IMR-90 (cell line): ENCODE measurements around the gene PEX7. TPM values are rescaled to one million over a fixed set of nuclear protein-coding genes. Genes with fewer than 3 reads are reported as not detected.
A peak's percentile ranks its signal among the peaks of the same experiment; 100 is the strongest.

ENCODE experiments used
- ATAC-seq: fragments of 200-7000 bp; cut with Tn5 transposase; 2 replicates; pipeline ENCODE4 v1.9.1; 2020; ENCODE audit warnings: low read depth, mild to moderate bottlenecking, moderate library complexity
- BruUV-seq: library from RNA; stranded (reverse); fragments of 400-500 nt; replicated peaks from 2 replicates; lab custom pipeline; 2021; lab: Mats Ljungman, UMichigan
- CTCF ChIA-PET: fragments of 300-600 bp; formaldehyde crosslinking; extraction: SDS; loops from one replicate; lab custom pipeline; 2021; ENCODE audit warnings: antibody characterized with exemption; lab: Yijun Ruan, JAX
- POLR2A ChIA-PET: fragments of 300-600 bp; sonication (Branson Sonifier 250); formaldehyde crosslinking; loops from one replicate; lab custom pipeline; 2022; ENCODE audit warnings: antibody characterized with exemption; ENCODE audit not compliant: unreplicated experiment; lab: Charles Lee
- DNase-seq: peaks from one replicate; pipeline ENCODE4 v3.0.0; 2013
- H2AFZ ChIP-seq: replicated peaks from 2 replicates; pipeline ENCODE3; 2013; ENCODE audit warnings: low read length, mild to moderate bottlenecking; ENCODE audit not compliant: poor library complexity
- H2AK5ac ChIP-seq: 2 replicates; pipeline ENCODE4 v1.6.1; 2013; ENCODE audit warnings: low read depth, low read length, inconsistent platforms
- H2AK9ac ChIP-seq: replicated peaks from 2 replicates; pipeline ENCODE3; 2013; ENCODE audit warnings: mild to moderate bottlenecking, low read depth, low read length, moderate library complexity; ENCODE audit not compliant: poor library complexity
- H2BK120ac ChIP-seq: 2 replicates; pipeline ENCODE4 v1.6.1; 2013; ENCODE audit warnings: low read depth, low read length, inconsistent platforms
- H2BK15ac ChIP-seq: 3 replicates; pipeline ENCODE4 v1.6.1; 2013; ENCODE audit warnings: low read depth, low read length, inconsistent platforms
- H2BK20ac ChIP-seq: 2 replicates; pipeline ENCODE4 v1.6.1; 2013; ENCODE audit warnings: low read depth, mild to moderate bottlenecking, inconsistent platforms, low read length, moderate library complexity
- H2BK5ac ChIP-seq: 2 replicates; pipeline ENCODE4 v1.6.1; 2013; ENCODE audit warnings: mild to moderate bottlenecking, low read depth, low read length, inconsistent platforms; ENCODE audit not compliant: poor library complexity, severe bottlenecking
- H3K14ac ChIP-seq: replicated peaks from 2 replicates; pipeline ENCODE4 v1.6.1; 2013; ENCODE audit warnings: low read depth, low read length, inconsistent platforms
- H3K18ac ChIP-seq: 2 replicates; pipeline ENCODE4 v1.6.1; 2013; ENCODE audit warnings: low read depth, low read length, control low read depth
- H3K23ac ChIP-seq: 2 replicates; pipeline ENCODE4 v1.6.1; 2013; ENCODE audit warnings: low read depth, low read length, inconsistent platforms
- H3K27ac ChIP-seq: 2 replicates; pipeline ENCODE4 v1.5.1; 2013; ENCODE audit warnings: mild to moderate bottlenecking, control low read depth, low read length; ENCODE audit not compliant: insufficient read depth
- H3K27me3 ChIP-seq: 2 replicates; pipeline ENCODE4 v1.6.1; 2013; ENCODE audit warnings: low read length; ENCODE audit not compliant: control insufficient read depth, insufficient read depth
- H3K36me3 ChIP-seq: 2 replicates; pipeline ENCODE4 v1.6.1; 2013; ENCODE audit warnings: low read length, mixed read lengths; ENCODE audit not compliant: control insufficient read depth, insufficient read depth
- H3K4ac ChIP-seq: 2 replicates; pipeline ENCODE4 v1.6.1; 2013; ENCODE audit warnings: low read depth, low read length, inconsistent platforms
- H3K4me1 ChIP-seq: 2 replicates; pipeline ENCODE4 v1.6.1; 2013; ENCODE audit warnings: low read length, mixed read lengths; ENCODE audit not compliant: control insufficient read depth, insufficient read depth
- H3K4me2 ChIP-seq: 2 replicates; pipeline ENCODE4 v1.6.1; 2013; ENCODE audit warnings: low read depth, mild to moderate bottlenecking, control low read depth, low read length, moderate library complexity
- H3K4me3 ChIP-seq: 2 replicates; pipeline ENCODE4 v1.5.1; 2013; ENCODE audit warnings: low read depth, mild to moderate bottlenecking, control low read depth, low read length, moderate library complexity; ENCODE audit not compliant: insufficient read depth
- H3K56ac ChIP-seq: 2 replicates; pipeline ENCODE4 v1.6.1; 2013; ENCODE audit warnings: low read length, inconsistent platforms; ENCODE audit not compliant: insufficient read depth; ENCODE audit errors: extremely low read depth
- H3K79me1 ChIP-seq, 2 experiments: 2 replicates each; pipeline ENCODE4 v1.6.1; 2013; ENCODE audit warnings: low read length in 2 of 2, inconsistent platforms in 1 of 2, low read depth in 1 of 2
- H3K9ac ChIP-seq: 2 replicates; pipeline ENCODE4 v1.6.1; 2013; ENCODE audit warnings: low read depth, low read length, control low read depth
- H3K9me1 ChIP-seq: 2 replicates; pipeline ENCODE4 v1.6.1; 2013; ENCODE audit warnings: low read length, inconsistent platforms; ENCODE audit not compliant: insufficient read depth
- H3K9me3 ChIP-seq: 2 replicates; pipeline ENCODE4 v1.6.1; 2013; ENCODE audit warnings: low read length; ENCODE audit not compliant: control insufficient read depth, insufficient read depth
- H4K20me1 ChIP-seq: 2 replicates; pipeline ENCODE4 v1.6.1; 2013; ENCODE audit warnings: low read length, inconsistent platforms; ENCODE audit not compliant: insufficient read depth
- H4K5ac ChIP-seq: 2 replicates; pipeline ENCODE4 v1.6.1; 2013; ENCODE audit warnings: mild to moderate bottlenecking, low read depth, low read length, control low read depth
- H4K8ac ChIP-seq, 2 experiments: 2 replicates each; pipeline ENCODE4 v1.6.1; 2013; ENCODE audit warnings: low read depth in 2 of 2, low read length in 2 of 2, control low read depth in 1 of 2, inconsistent platforms in 1 of 2
- H4K91ac ChIP-seq: 2 replicates; pipeline ENCODE4 v1.6.1; 2013; ENCODE audit warnings: low read depth, low read length, inconsistent platforms; ENCODE audit not compliant: insufficient read depth
- FOS ChIP-seq: fragments of 150-350 bp; IDR thresholded peaks from 2 replicates; pipeline ENCODE4 v1.6.1; 2016; ENCODE audit warnings: low read depth, low read length
- MAFK ChIP-seq: IDR thresholded peaks from 2 replicates; pipeline ENCODE4 v1.6.1; 2012; ENCODE audit warnings: low read depth, low read length, improper control_type of control experiment
- WGBS, 2 experiments: methylation state at CpG; one replicate each; pipeline versions ENCODE4 v1.1.5 to v1.1.7; 2013; ENCODE audit warnings: missing lambda C conversion rate in 2 of 2; ENCODE audit not compliant: insufficient read length in 1 of 2; ENCODE audit errors: extremely low coverage in 2 of 2; 5-methylcytosine and 5-hydroxymethylcytosine counted together
- dilution Hi-C: fragments of 300-500 bp; cut with HindIII; formaldehyde crosslinking; loops from one replicate; pipeline ENCODE4 v1.14.3; 2018; ENCODE audit warnings: low sequenced_read_pairs; ENCODE audit not compliant: unreplicated experiment
- in situ Hi-C: fragments of 300-500 bp; cut with MboI; formaldehyde crosslinking; loops from 3 replicates; pipeline ENCODE4 v1.14.3; 2019; ENCODE audit warnings: low sequenced_read_pairs, inconsistent platforms, mixed read lengths
- intact Hi-C: fragments of 100-400 bp; cut with micrococcal nuclease; formaldehyde crosslinking; loops from 2 replicates; pipeline ENCODE4 v1.10.0; 2022
- polyA plus RNA-seq, 3 experiments: library from polyadenylated mRNA; depleted of rRNA; stranded (reverse); fragments of >200 nt; gene quantifications; 2 replicates each; pipeline ENCODE4 v1.2.3, GENCODE V29; 2012; ENCODE audit warnings: low replicate concordance in 1 of 3
- total RNA-seq: library from RNA; depleted of rRNA; stranded (reverse); fragments of >200 nt; gene quantifications from 2 replicates; pipeline ENCODE4 v1.2.3, GENCODE V29; 2012

PEX7 gene
- total and polyA plus RNA-seq, 2 of the 4 experiments (the other 2 are of a cell fraction) = 5.4 to 7.0 TPM

- DNase-seq (peak; percentile 17), ATAC-seq (peak; percentile 76)
- Histone ChIP-seq H3K36me3 (no peaks in the 10 kb centered on the region), H3K14ac (no peak overlapping the region), H4K5ac (no peak overlapping the region), H3K56ac (no peak overlapping the region), H3K4me2 (no peak overlapping the region), H3K9ac (no peak overlapping the region), H3K4ac (no peak overlapping the region), H2AK5ac (no peak overlapping the region), H4K91ac (no peak overlapping the region), H3K79me1 (no peaks in the 10 kb centered on the region), H3K23ac (no peak overlapping the region), H3K9me3 (no peaks in the 10 kb centered on the region), H3K18ac (no peak overlapping the region), H2BK120ac (no peak overlapping the region), H3K27me3 (peaks cover 5% of the 10 kb centered on the region; the same call in 1 of the 2 replicates), H3K4me1 (no peaks in the 10 kb centered on the region), H3K9me1 (peaks cover 4% of the 10 kb centered on the region; the same call in 1 of the 2 replicates), H4K8ac (no peak overlapping the region), H2BK5ac (no peak overlapping the region), H2BK15ac (no peak overlapping the region), H2BK20ac (no peak overlapping the region), H3K4me3 (no peak overlapping the region), H2AK9ac (no peak overlapping the region), H2AFZ (no peak overlapping the region), H3K27ac (no peak overlapping the region), H4K20me1 (no peaks in the 10 kb centered on the region)
- no TSS peak for BruUV-seq
- CTCF ChIA-PET = interaction anchor here (1.0 kb wide), 1 partner anchor 10 kb away, joined by 5 read pairs; no protein-coding TSS in a partner anchor
- intact Hi-C loops (no loop called here), in situ Hi-C loops (no loop called here), dilution Hi-C loops (no loop called here)
- WGBS, 2 experiments = 67% methylated on average over 2 of the region's 4 CpGs; no CpG with 5 or more reads in 1 of the 2 experiments
- POLR2A ChIA-PET = no interaction called here
- TF ChIP-seq MAFK = peak; percentile 13; the same call in 1 of the 2 replicates
- TF ChIP-seq FOS = no peak
Observed at GRCh38 chr6:136950436-136951126, 128.2 kb downstream of the PEX7 start.
